HG03575 (cell line): ENCODE measurements around the gene LIPC.

Source experiments
- ATAC-seq: cut with Tn5 transposase; IDR thresholded peaks from one replicate; pipeline ENCODE4 v1.9.1; 2021; ENCODE audit not compliant: unreplicated experiment, insufficient number of reproducible peaks, low FRiP score; ENCODE audit errors: extremely low read depth

Gene LIPC

GRCh38 chr15:58608129-58608590 is 176.4 kb downstream of the LIPC start:
- no peak for ATAC-seq

DNA sequence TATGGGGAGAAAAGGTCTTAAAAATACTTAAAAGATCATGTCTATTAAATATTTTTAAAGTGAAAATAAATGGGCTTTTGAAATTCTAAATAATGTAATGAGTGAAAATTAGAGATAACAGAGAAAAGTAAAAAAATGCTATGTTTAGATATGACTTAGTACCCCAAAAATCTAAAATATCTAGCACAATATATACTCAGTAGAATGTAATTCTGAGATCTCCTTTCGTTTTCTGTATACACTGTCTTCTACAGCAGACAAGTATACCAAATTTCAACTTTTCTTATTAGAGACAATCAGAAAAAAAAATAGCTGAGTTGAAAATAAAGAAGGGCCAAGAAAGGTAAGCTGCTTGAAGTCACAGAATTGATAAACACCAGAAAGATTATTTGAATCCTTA is 176.9 kb downstream of the LIPC start:
- ATAC-seq: no peak

GRCh38 chr15:58611731-58612676 is 180.2 kb downstream of the LIPC start:
- no peak for ATAC-seq

DNA sequence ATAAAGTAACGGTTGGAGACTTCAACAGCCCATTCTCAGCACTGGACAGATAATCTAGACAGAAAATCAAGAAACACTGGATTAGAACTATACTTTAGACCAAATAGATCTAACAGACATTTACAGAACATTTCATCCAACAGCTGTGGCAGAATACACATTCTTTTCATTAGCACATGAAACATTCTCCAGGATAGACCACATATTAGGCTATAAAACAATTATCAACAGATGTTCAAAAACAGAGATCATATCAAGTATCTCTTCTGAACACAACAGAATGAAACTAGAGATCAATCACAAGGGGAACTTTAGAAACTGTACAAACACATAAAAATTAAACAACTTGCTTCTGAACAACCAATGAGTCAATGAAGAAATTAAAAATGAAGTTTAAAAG is 184.4 kb downstream of the LIPC start:
- ATAC-seq: no peak
